Fibroblast of the aortic adventitia (primary cell): ENCODE data around the gene BRIX1. TPM values are rescaled to one million over a fixed set of nuclear protein-coding genes. Genes with fewer than 3 reads are reported as not detected.
"Not testable (repeated sequence)": the region's sequence is repeated elsewhere in the genome, so short reads cannot be mapped to it uniquely, and the experiment has no call there.

Source experiments
- DNase-seq: peaks from one replicate; pipeline ENCODE4 v3.0.0-alpha.2; 2010; ENCODE audit warnings: low read depth
- H3K4me3 ChIP-seq: 2 replicates; pipeline ENCODE4 v1.5.1; 2011; ENCODE audit warnings: low read depth, mild to moderate bottlenecking, control low read depth, low read length, moderate library complexity
- total RNA-seq: library from RNA; depleted of rRNA; stranded (reverse); fragments of >200 nt; gene quantifications from 2 replicates; pipeline ENCODE4 v1.2.3, GENCODE V29; 2012; ENCODE audit warnings: low replicate concordance
- TF ChIP-seq, protein P1 (sequence below): IDR thresholded peaks from 2 replicates; pipeline ENCODE4 v1.5.1; 2011; ENCODE audit warnings: mild to moderate bottlenecking, low read length, control low read depth, inconsistent platforms; ENCODE audit not compliant: insufficient read depth

Gene BRIX1
- total RNA-seq, 1 donor, result 41.9 TPM

DNA sequence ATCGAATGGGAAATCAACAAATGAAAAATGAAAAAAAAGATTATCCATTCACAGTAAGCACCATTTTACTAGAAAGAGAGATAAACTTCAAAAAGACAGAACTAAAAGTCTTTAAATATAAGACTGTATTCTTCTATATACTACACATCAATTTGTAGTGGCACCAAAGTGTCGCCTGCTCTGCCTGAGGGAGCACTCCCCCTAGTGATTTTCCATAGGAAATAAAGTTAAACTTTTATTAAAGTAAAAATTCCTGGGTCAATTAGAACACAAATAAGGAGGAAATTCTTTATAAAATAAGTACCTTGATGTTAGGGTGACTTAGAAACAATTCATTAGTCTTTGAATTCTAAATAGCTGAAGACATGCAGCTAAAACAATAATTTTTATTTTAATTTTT lies 9.9 kb upstream of the BRIX1 start:
- H3K4me3 ChIP-seq, result no peak overlapping the region
- DNase-seq, result peak; percentile 34
- TF ChIP-seq, protein P1, sequence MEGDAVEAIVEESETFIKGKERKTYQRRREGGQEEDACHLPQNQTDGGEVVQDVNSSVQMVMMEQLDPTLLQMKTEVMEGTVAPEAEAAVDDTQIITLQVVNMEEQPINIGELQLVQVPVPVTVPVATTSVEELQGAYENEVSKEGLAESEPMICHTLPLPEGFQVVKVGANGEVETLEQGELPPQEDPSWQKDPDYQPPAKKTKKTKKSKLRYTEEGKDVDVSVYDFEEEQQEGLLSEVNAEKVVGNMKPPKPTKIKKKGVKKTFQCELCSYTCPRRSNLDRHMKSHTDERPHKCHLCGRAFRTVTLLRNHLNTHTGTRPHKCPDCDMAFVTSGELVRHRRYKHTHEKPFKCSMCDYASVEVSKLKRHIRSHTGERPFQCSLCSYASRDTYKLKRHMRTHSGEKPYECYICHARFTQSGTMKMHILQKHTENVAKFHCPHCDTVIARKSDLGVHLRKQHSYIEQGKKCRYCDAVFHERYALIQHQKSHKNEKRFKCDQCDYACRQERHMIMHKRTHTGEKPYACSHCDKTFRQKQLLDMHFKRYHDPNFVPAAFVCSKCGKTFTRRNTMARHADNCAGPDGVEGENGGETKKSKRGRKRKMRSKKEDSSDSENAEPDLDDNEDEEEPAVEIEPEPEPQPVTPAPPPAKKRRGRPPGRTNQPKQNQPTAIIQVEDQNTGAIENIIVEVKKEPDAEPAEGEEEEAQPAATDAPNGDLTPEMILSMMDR, result peak; percentile 58

DNA sequence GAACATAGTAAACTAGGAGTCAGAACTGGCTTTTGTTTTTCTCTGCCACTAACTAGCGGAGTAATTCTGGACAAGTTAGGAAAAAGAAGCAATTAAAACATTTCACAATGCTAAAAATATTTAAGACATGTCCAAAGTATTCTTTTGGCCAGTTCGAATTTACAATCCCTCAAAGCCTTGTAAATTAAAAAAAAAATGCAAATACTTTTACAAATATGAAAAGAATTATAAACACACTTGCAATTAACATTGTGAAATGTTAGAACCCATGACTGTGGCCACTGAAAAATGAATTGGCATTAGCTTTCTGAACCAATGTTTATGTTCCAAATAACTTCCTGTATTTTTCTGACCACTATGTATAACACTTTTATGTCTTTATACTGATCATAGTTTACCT lies 2.4 kb upstream of the BRIX1 start:
- TF ChIP-seq, protein P1, result no peak
- peak; percentile 36 for DNase-seq
- no peak overlapping the region for H3K4me3 ChIP-seq

DNA sequence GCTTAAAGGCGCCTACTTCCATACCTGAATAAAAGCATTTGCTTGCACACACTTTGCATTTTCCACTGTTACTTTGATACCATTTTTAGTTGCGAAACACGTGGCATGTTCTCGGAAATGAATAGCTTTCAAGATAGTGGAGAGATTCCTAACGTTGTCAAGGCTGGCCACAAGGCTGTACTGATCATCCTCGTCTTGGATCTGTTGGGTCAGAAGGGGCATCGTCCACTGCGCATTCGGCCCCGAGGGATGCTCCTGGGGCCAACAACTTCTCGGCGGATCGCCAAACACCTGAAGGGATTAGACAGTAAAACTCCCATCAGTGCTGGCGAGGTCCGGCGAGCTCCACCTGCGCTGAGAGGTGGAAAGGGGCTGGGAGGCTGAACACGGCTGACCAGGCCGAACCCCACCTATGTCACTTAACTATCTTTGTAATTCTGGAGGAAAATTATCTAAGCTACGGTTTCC lies 806 bp upstream of the BRIX1 start:
- TF ChIP-seq, protein P1, result no peak
- peak; percentile 39 for DNase-seq
- H3K4me3 ChIP-seq, result peak overlapping the region; percentile 98

DNA sequence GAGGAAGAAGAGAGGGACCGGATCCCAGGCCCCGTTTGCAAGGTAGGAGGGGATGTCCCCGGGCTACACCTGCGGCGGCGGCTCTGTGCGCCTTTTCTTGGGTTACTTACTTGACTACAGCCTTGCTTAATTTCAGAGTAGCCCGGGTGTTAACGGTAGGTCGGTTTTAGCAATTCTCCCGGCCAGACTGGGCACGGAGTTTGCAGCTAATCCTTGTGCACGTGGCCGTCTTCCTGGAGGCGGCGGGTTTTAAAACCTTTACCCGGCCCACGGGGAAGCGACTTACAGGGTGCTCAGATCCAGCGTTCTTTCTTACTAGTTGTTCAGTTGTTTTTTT lies 313 bp downstream of the BRIX1 start:
- TF ChIP-seq, protein P1, result no peak
- peak overlapping the region; percentile 98 for H3K4me3 ChIP-seq
- DNase-seq, result no peak

DNA sequence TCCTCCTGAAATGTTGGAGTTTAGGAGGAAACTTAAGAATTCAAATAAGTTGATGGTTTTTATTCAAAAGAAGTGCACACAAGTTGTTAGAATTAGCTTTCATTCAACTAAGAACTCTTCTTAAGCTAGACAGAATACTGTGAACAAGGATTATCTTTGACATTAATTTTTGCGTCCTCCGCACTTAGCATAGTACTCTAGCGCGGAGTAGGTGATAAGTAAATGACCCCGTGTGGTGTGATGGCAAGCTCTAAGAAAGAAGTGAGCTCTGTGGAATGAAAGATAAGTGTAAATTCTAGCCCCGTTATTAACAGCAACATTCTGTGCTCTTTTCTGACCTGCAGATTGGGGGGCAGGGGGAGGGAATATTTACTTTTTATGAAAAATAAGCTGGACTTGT lies 1.0 kb downstream of the BRIX1 start:
- peak overlapping the region; percentile 98 for H3K4me3 ChIP-seq
- TF ChIP-seq, protein P1, result no peak
- DNase-seq, result no peak

DNA sequence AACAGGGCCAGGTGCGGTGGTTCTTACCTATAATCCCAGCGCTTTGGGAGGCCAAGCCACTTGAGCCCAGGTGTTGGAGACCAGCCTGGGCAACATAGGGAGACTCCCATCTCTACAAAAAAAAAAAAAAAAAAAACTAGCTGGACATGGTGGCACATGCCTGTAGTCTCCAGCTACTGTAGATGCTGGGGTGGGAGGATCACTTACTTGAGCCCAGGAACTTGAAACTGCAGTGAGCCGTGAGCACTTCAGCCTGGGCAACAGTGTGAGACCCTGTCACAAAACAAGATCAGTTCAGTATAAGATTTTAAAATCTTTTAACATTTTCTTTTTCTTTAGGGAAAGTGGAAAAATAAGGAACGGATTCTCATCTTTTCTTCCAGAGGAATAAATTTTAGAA lies 2.5 kb downstream of the BRIX1 start:
- no peak for DNase-seq
- H3K4me3 ChIP-seq, result no peak overlapping the region
- TF ChIP-seq, protein P1, result no peak

DNA sequence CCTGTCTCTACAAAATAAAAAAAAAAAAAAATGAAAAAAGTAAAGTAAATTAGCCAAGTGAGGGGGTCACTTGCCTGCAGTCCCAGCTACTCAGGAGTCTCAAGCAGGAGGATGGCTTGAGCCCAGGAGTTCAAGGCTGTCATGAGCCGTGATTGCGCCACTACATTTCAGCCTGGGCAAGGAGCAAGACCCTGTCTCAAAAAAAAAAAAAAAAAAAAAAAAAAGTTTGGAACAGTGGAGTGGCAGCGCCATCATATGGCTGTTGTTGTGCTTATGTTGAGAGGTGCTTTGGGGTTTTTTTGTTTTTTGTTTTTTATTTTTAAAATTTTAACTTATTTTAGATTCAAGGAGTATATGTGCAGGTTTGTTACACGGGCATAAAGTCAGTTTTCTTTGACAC lies 3.6 kb downstream of the BRIX1 start:
- TF ChIP-seq, protein P1, result peak; percentile 26
- no peak for DNase-seq

DNA sequence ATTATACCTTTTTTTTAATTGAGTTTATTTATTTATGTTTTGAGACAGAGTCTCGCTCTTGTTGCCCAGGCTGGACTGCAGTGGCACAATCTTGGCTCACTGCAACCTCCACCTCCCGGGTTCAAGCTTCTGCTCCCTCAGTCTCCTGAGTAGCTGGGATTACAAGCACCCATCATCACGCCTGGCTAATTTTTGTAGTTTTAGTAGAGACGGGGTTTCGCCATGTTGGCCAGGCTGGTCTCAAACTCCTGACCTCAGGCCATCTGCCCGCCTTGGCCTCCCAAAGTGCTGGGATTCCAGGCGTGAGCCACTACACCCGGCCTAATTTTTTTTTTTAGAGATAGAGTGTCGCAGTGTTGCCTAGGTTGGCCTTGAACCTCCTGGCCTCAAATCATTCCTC lies 7.7 kb downstream of the BRIX1 start:
- H3K4me3 ChIP-seq, DNase-seq: not testable (repeated sequence)

More for the DNA sequence above, 3.6 kb downstream of the BRIX1 start:
- H3K4me3 ChIP-seq, result no peak overlapping the region
